Erythroblast (primary cell): Measurements from ENCODE around the gene ACTL10.

Experiments
- GATA1 ChIP-seq: IDR thresholded peaks from 2 replicates; pipeline ENCODE4 v1.6.1; 2011; ENCODE audit warnings: low read depth, mild to moderate bottlenecking, control low read depth, low read length, moderate library complexity
- POLR2A ChIP-seq: IDR thresholded peaks from 2 replicates; pipeline ENCODE4 v1.6.1; 2011; ENCODE audit warnings: mild to moderate bottlenecking, low read length

GRCh38 chr20:33673114-33673409 is 6.3 kb downstream of the ACTL10 start:
- TF ChIP-seq POLR2A (no peak), GATA1 (no peak)
